Measurements from ENCODE around the gene ANTXRL.
"Not testable (repeated sequence)": the region's sequence is repeated elsewhere in the genome, so short reads cannot be mapped to it uniquely, and the experiment has no call there.

The ANTXRL gene

GRCh38 chr10:46310143-46310514 lies 23.3 kb downstream of the ANTXRL start:
- no peak for DNase-seq

DNA sequence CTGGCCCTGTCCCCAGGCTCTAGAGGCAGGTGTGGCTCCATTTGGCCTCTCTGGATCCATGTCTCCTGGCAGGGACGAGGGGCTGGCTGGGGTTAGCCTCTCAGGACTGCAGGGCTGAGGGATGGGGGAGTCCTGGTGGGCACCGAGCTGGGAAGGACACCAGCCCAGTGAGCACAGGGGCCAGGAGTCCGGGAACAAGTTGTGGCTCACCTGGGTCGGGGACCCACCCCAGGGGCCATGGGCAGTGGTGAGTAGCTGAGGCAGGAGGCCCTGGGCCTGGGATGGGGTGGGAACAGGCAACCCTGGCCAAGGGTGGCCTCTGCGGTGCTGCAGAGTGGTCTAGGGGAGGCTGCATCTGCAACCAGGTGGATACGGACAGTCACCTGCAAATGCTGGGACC lies 24.1 kb downstream of the ANTXRL start:
- no peak for DNase-seq

DNA sequence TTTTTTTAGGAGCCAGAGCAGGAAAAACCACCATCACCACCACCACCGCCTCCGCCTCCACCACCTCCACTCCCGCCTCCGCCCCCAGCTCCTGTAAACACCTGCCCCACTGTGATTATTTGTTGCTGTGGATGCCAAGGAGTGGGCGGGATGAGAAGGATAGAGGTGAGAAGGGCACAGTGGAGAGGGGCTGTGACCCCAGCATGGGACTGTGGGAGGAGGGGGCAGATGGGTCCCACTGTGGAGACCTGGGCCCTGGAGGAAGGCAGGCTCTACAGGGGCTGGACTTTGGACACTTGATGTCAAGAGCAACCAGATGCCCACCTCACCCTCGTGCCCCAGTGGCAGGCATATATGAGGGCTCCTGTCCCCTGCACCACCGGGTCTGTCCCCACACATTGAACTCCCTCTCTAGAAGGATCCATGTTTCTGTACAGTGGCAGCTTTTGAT lies 24.7 kb downstream of the ANTXRL start:
- no peak for DNase-seq

DNA sequence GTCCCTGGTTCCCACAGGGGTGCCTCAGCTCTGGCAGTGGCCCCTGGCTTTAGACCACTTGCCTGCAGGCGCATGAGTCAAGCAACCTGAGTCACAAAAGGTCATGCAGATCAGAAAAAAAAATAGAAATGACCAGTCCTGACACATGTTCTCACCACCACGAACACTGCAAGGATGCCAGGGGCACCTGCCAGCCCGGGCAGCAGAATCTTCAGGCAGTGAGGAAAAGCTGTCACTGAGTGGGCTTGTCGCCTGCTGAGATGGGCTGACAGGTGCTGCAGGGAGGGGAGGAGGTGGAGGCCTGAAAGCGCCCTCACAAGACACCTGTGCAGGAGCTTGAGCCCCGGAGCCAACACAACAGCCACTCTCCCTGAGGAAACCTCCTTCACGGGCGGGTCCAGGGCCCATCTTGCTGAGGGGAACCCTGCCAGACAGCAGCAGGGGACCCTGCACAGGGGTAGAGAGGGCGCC lies 25.2 kb downstream of the ANTXRL start:
- not testable (repeated sequence) for DNase-seq

- no peak for DNase-seq
Measured at GRCh38 chr10:46312953-46313352, 26.2 kb downstream of the ANTXRL start.

DNA sequence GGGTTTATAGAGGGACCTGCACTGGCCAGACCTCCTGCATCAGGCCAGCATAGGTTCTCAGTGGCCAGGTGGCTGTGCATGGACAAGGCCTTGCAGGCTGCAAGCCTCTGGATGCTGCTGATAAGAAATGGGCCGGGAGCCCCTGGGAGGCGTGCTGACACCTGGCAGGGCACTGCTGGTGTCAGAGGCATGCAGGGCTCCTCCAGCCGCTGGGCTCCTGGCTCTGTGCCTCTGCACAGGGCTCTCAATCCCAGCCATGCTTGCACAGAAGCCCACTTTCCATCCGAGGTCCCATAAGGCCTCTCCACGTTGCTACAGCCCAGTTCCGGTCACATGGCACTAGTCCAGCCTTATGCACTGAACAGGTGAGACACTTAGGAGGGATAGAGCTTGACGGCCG lies 27.3 kb downstream of the ANTXRL start:
- DNase-seq: no peak

- DNase-seq: not testable (repeated sequence)
Measured at GRCh38 chr10:46315071-46315860, 28.5 kb downstream of the ANTXRL start.

- DNase-seq: no peak
Measured at GRCh38 chr10:46317370-46317769, 30.6 kb downstream of the ANTXRL start.

DNA sequence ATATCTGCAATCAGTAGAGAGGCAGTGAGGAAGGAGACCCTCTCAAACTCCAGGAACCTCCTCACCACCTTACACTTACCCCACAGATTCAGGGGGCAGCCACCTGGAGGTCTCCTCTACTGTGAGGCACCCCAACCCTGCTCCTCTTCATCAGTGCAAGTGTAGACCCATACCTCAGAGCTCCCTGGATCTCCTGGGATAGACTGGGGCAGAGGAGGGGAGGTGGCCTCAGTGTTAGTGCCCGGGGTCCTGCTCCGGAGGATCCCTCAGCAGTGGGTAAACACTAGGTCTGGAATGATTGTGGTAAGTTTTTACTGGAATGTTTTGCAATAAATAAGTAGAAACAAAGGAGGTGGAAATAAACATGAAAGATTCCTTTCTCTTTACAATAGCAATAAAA lies 31.1 kb downstream of the ANTXRL start:
- no peak for DNase-seq

DNA sequence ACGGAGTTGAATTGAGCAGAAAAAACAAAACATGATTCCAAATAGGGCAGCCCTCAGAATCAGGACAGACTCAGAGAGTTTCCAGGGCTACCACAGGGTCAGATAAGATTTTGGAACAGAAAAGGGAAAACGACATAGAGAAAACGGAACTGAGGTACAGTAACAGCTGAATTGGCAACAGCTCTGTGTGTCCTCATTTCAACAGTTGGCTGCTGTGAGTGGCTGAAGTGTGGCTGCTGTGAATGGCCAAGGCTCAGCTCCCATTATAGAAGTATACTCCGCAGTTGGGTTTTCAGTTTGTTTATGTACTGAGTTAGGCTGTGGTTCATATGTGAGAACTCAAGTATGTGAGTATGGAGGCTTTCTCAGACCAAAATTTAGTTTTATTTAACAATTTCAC lies 32.0 kb downstream of the ANTXRL start:
- DNase-seq: no peak

DNA sequence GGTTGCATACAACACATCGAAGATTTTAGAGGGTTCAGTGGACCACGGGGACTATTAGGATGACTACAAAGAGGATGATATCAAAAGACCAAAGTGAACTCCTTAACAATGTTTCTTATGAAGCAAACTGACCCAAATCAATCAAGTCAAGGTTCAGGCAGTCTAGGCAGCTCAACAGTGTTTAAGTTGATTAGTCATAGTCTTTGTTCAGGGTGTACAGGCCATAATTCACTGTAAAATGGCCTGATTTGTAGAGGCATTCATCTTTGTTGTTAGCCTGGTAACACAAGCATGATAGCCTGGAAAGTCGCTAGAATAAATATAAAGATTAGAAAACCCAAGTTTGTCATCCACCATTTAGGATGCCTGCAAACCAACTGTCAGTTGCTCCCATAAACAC lies 32.6 kb downstream of the ANTXRL start:
- DNase-seq: no peak

DNA sequence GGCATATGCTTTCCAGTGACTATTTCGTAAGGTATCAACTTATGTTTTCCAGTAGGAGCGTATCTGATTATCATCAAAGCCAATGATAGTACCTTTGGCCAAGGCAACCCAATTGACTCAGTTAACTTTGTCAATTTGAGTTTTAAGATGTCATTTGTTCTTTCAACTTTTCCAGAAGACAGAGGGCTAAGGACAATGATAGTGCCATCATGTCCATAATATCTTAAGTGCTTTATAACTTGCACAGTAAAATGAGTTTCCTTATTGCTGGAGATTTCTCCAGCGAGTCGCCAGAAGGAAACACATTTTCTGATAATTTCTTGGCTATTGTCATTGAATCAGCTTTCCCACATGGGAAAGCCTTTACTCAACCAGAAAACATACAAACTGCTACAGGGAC lies 35.0 kb downstream of the ANTXRL start:
- DNase-seq: no peak

GRCh38 chr10:46323176-46323575 lies 36.4 kb downstream of the ANTXRL start:
- DNase-seq: no peak

DNA sequence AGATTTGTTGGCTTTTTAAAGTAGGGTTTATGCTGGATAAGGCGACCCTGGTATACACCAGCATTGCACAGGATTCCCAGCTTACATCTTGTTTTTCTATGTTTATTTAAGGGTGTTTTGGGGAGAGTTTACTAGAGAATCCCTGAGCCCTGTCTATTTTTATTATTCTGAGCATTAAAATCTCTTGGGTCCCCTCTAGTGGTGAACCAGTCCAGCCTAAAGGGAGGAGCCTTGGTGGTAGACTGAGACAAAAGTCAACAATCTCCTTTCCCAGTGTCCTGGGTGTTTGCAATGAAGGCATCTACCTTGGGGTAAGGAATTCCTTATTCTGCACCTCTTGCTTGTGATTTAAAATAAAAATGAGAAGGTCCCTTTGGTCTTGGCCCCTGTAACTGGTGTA lies 38.2 kb downstream of the ANTXRL start:
- no peak for DNase-seq

DNA sequence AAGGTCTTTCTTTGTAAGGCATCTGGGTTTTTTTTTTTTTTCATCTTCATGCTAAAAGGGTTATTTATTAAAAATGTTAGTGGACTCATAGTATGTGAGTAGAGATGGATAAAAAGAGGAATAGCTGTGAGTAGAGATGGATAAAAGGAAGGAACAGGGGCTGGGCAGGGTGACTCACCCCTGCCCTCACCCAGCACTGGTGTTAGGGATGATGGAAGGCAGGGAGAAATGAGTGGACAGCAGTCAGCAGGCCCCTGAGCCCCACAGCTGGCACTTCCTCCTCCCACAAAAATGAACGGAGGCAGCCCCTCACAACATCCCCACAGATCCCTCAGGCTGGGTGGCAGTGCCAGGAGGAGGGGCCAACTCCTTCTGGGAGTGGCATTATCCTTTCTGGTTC lies 39.3 kb downstream of the ANTXRL start:
- DNase-seq: no peak

GRCh38 chr10:46326971-46327370 lies 40.2 kb downstream of the ANTXRL start:
- DNase-seq: no peak

DNA sequence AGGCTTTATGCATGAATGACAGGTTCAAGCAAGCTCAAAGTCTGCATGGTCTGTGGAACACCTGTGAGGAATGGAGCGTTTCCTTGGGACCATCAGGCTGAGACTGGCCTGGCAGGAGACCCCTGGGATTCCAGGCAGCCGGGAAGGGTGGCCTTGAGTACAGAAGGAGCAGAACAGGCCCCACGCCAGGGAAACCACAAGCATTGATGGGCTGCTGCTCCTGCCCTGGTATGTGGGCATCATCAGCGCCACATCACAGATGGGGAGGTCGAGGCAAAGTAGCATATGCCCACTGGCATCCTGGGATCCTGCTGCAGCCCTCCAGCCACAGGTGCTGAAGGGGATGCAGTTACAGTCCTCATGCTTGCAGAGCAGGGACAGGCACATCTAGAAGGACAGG lies 40.9 kb downstream of the ANTXRL start:
- no peak for DNase-seq

DNA sequence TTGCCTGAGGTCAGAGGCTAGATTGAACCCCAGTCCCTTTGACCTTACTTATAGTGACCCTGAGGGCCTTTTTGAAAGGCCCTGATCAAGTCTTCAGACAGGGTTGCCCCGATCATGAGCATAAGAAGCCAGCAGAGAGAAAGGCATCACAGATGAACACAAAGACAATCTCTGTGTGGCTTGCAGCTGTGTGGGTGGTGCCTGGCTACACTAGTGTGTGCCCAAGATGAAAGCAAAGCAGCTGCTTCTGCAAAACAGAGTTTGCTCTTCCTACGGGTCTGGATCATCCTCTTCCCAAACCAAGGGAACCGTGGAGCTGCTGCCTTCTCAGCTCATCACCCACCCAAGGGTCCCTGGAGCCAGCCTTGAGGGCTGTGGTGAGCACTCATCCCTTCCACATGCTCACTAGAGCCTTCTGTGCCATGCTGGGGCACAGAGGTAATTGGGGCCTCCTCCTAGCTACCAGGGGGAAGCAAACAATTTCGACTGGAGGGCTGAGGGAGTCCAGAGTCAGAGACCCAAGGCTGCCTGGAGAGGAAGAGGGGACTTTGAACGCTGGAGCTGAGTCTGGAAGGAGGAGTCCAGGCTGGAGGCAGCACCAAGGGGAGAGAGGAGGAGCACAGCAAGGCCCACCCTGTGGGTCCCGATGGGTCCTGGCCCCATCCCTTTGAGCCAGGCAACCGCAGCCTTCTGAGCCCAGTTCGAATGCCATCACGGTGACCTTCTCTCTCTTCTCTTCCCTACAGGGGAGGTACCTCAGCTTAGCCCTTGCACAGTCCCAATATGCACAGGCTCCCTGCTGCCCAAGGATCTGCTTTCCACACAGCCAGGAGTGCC lies 42.3 kb downstream of the ANTXRL start:
- no peak for DNase-seq

GRCh38 chr10:46329690-46330016 lies 42.9 kb downstream of the ANTXRL start:
- no peak for DNase-seq

DNA sequence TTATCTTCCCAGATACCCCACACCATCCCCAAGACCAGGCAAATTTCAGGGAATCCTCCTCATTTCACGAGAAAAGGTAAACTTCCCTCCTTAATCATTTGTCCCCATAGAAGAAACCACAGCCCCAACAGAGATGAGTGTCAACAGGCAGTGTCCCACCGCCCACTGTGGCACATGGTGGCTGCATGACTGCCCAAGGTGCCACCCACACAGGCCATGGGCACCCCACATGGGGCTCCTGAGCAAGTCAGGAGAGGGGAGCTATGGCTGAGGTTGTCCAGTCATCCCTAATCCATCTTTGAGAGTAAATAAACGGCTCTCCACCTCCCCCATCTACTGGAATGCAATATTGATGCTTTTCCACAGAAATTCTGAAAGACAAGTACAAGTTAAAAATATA lies 44.1 kb downstream of the ANTXRL start:
- no peak for DNase-seq

GRCh38 chr10:46365484-46365883 lies 78.7 kb downstream of the ANTXRL start:
- DNase-seq: not testable (repeated sequence)

DNA sequence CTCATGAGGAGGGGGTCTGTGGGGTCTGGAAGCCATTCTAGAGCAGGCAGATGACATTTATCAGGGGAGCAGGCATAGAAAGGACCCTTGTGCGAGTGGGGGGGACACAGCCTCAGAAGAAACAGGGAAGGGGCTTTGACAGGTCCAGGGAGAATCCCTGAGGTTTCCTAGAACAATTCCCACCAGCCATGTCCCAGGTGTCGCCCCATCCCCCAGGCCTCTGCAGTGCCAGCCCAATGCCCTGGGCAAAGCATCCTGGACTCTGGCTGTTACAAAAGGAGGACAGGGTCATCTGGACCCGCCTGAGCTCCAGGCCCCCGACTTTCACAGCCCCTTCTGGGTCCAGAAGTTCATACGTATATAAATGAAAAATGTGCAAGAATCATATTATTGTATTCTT lies 80.4 kb downstream of the ANTXRL start:
- DNase-seq: not testable (repeated sequence)

- DNase-seq: not testable (repeated sequence)
Measured at GRCh38 chr10:46367666-46368240, 81.0 kb downstream of the ANTXRL start.

DNA sequence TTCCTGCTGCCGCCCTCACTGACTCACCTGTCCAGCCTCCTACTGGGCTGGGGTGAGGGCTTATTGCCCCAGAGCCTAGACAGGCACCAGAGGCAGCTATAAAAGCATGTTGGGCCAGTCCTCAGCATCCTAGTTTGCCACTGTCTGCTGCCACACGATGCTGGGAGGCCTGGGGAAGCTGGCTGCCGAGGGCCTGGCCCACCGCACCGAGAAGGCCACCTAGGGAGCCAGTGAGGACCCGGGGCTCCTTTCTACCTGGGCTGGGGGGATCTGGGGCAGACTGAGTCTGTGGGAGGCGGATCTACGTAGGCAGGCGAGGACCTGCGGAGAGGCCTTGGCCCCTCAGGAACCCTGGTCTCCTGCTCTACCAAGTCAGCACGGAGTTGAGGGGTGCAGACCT lies 82.2 kb downstream of the ANTXRL start:
- DNase-seq: not testable (repeated sequence)
